ENCODE data around the gene CDH4.

- no peak for TF ChIP-seq EZH2 (IDR thresholded peaks at IDR 0.05)
- TF ChIP-seq, protein P1, sequence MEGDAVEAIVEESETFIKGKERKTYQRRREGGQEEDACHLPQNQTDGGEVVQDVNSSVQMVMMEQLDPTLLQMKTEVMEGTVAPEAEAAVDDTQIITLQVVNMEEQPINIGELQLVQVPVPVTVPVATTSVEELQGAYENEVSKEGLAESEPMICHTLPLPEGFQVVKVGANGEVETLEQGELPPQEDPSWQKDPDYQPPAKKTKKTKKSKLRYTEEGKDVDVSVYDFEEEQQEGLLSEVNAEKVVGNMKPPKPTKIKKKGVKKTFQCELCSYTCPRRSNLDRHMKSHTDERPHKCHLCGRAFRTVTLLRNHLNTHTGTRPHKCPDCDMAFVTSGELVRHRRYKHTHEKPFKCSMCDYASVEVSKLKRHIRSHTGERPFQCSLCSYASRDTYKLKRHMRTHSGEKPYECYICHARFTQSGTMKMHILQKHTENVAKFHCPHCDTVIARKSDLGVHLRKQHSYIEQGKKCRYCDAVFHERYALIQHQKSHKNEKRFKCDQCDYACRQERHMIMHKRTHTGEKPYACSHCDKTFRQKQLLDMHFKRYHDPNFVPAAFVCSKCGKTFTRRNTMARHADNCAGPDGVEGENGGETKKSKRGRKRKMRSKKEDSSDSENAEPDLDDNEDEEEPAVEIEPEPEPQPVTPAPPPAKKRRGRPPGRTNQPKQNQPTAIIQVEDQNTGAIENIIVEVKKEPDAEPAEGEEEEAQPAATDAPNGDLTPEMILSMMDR (IDR thresholded peaks at IDR 0.05), result no peak
These were observed 538.2 kb downstream of the CDH4 start for GRCh38 chr20:61790116-61790827.

Measured in neural progenitor cell (in vitro differentiated cells).